ENCODE measurements around the gene SMC5. TPM values are rescaled to one million over a fixed set of nuclear protein-coding genes. Genes with fewer than 3 reads are reported as not detected.

Gene SMC5
- polyA plus RNA-seq, 1 of the 3 experiments (the other 2 are of a cell fraction): 5.3 TPM

GRCh38 chr9:70322096-70322495 is 63.3 kb downstream of the SMC5 start:
- Histone ChIP-seq H4K20me1 (ENCODE audit: insufficient read depth) (no peaks in the 10 kb centered on the region), H3K9ac (no peak overlapping the region), H3K9me2 (no peaks in the 10 kb centered on the region), H3F3A (replicated peaks; ENCODE audit: insufficient read depth) (peaks cover 13% of the 10 kb centered on the region), H3K4me1 (ENCODE audit: control insufficient read depth in 1 of 2, insufficient read depth in 2 of 2, low read depth in 1 of 2, low read length in 1 of 2) (no peaks in the 10 kb centered on the region), H3K36me3 (replicated peaks in 1 of 2; ENCODE audit: control insufficient read depth in 1 of 2, insufficient read depth in 2 of 2, low read length in 1 of 2) (peaks cover 72 to 98% of the 10 kb centered on the region in 2 experiments), H3K9me3 (no peaks in the 10 kb centered on the region), H2AFZ (ENCODE audit: low read depth) (no peak overlapping the region), H3K27ac (ENCODE audit: low read depth in 2 of 2, low read length in 1 of 2) (no peak overlapping the region), H3K79me2 (ENCODE audit: insufficient read depth) (no peaks in the 10 kb centered on the region; the same call in 1 of the 2 replicates), H3K4me3 (ENCODE audit: low read depth in 2 of 2, low read length in 1 of 2) (no peak overlapping the region), H3K27me3 (ENCODE audit: insufficient read depth) (no peaks in the 10 kb centered on the region), H3K4me2 (no peak overlapping the region)
- TF ChIP-seq MEF2A (IDR thresholded peaks at IDR 0.05; ENCODE audit: borderline replicate concordance, low read depth): no peak
- TF ChIP-seq GABPA (IDR thresholded peaks at IDR 0.05; ENCODE audit: low read depth): no peak
- TF ChIP-seq IRF3 (IDR thresholded peaks at IDR 0.05; ENCODE audit: low read depth, low read length): no peak
- TF ChIP-seq RAD21 (IDR thresholded peaks at IDR 0.05; ENCODE audit: low read length): no peak
- no peak for TF ChIP-seq JUND (IDR thresholded peaks at IDR 0.05)
- no peak for TF ChIP-seq MXI1 (IDR thresholded peaks at IDR 0.05; ENCODE audit: low read depth, low read length)
- no peak for TF ChIP-seq USF1 (IDR thresholded peaks at IDR 0.05; ENCODE audit: borderline replicate concordance, low read depth)
- TF ChIP-seq GATA2 (CRISPR knock-in tag; IDR thresholded peaks at IDR 0.05): no peak
- TF ChIP-seq PBX3 (IDR thresholded peaks at IDR 0.05): no peak
- TF ChIP-seq USF2 (IDR thresholded peaks at IDR 0.05; ENCODE audit: borderline replicate concordance, low read depth, low read length): no peak
- no peak for TF ChIP-seq REST (IDR thresholded peaks at IDR 0.05; ENCODE audit: low read depth, low read length)
- no peak for TF ChIP-seq MAX (IDR thresholded peaks at IDR 0.05; ENCODE audit: low read depth)
- no peak for TF ChIP-seq ZBTB33 (IDR thresholded peaks at IDR 0.05; ENCODE audit: borderline replicate concordance, low read depth)
- no peak for TF ChIP-seq POLR2AphosphoS5 (IDR thresholded peaks at IDR 0.05; ENCODE audit: low read depth, low read length)
- no peak for TF ChIP-seq FOXJ3 (CRISPR knock-in tag; IDR thresholded peaks at IDR 0.05)
- ChIA-PET CTCF (interaction anchor here (2.2 kb wide), 1 partner anchor 18 kb away, joined by 6 read pairs; no protein-coding TSS in a partner anchor), POLR2A (no interaction called here)
- WGBS (ENCODE audit: low lambda C conversion rate): 96% methylated on average over 4 of the region's 4 CpGs
- DNase-seq: no peak
